ENCODE results near the gene ZNF207. TPM values are rescaled to one million over a fixed set of nuclear protein-coding genes. Genes with fewer than 3 reads are reported as not detected.
"Not testable (repeated sequence)": the region's sequence is repeated elsewhere in the genome, so short reads cannot be mapped to it uniquely, and the experiment has no call there.

ZNF207 gene
- total RNA-seq, 1 donor from 2014 or later, result 256 TPM

- peak overlapping the region; percentile 77 for H3K4me3 Mint-ChIP-seq (ENCODE audit: low read depth)
- H3K36me3 Mint-ChIP-seq (ENCODE audit: low read depth), result no peaks in the 10 kb centered on the region
- intact Hi-C loops (cut with micrococcal nuclease), result loop anchor here (1.0 to 2.0 kb wide), 2 partner anchors 53 to 66 kb away; no protein-coding TSS in a partner anchor
- peaks cover 26% of the 10 kb centered on the region for H3K4me1 Mint-ChIP-seq (ENCODE audit: low read depth)
- DNase-seq (ENCODE audit: low spot score), result peak; percentile 67
- H3K27me3 Mint-ChIP-seq (ENCODE audit: low read depth), result peaks cover 11% of the 10 kb centered on the region
- no peak overlapping the region for H3K27ac Mint-ChIP-seq
- no peaks in the 10 kb centered on the region for H3K9me3 Mint-ChIP-seq
Measured at GRCh38 chr17:32319548-32319905, 30.4 kb upstream of the ZNF207 start.

- H3K27me3 Mint-ChIP-seq (ENCODE audit: low read depth); H3K36me3 Mint-ChIP-seq (ENCODE audit: low read depth); H3K9me3 Mint-ChIP-seq; H3K27ac Mint-ChIP-seq; DNase-seq (ENCODE audit: low spot score); intact Hi-C loops (cut with micrococcal nuclease); H3K4me3 Mint-ChIP-seq (ENCODE audit: low read depth): not testable (repeated sequence)
- peaks cover 29% of the 10 kb centered on the region for H3K4me1 Mint-ChIP-seq (ENCODE audit: low read depth)
Measured at GRCh38 chr17:32320080-32320479, 29.9 kb upstream of the ZNF207 start.

GRCh38 chr17:32320847-32321246, 29.1 kb upstream of the ZNF207 start:
- DNase-seq (ENCODE audit: low spot score), result no peak
- no peaks in the 10 kb centered on the region for H3K9me3 Mint-ChIP-seq
- intact Hi-C loops (cut with micrococcal nuclease), result no loop called here
- no peak overlapping the region for H3K27ac Mint-ChIP-seq
- H3K4me3 Mint-ChIP-seq (ENCODE audit: low read depth), result no peak overlapping the region
- H3K27me3 Mint-ChIP-seq (ENCODE audit: low read depth), result peaks cover 3% of the 10 kb centered on the region
- peaks cover 29% of the 10 kb centered on the region for H3K4me1 Mint-ChIP-seq (ENCODE audit: low read depth)
- no peaks in the 10 kb centered on the region for H3K36me3 Mint-ChIP-seq (ENCODE audit: low read depth)

GRCh38 chr17:32323046-32323445, 26.9 kb upstream of the ZNF207 start:
- intact Hi-C loops (cut with micrococcal nuclease), result no loop called here
- Mint-ChIP-seq H3K4me1 (ENCODE audit: low read depth) (peaks cover 28% of the 10 kb centered on the region), H3K27ac (no peak overlapping the region), H3K4me3 (ENCODE audit: low read depth) (no peak overlapping the region), H3K27me3 (ENCODE audit: low read depth) (peaks cover 2% of the 10 kb centered on the region), H3K36me3 (ENCODE audit: low read depth) (no peaks in the 10 kb centered on the region), H3K9me3 (no peaks in the 10 kb centered on the region)
- no peak for DNase-seq (ENCODE audit: low spot score)

- H3K27me3 Mint-ChIP-seq (ENCODE audit: low read depth), result no peaks in the 10 kb centered on the region
- H3K4me3 Mint-ChIP-seq (ENCODE audit: low read depth), result no peak overlapping the region
- H3K27ac Mint-ChIP-seq, result peak overlapping the region; percentile 36
- no peaks in the 10 kb centered on the region for H3K36me3 Mint-ChIP-seq (ENCODE audit: low read depth)
- intact Hi-C loops (cut with micrococcal nuclease), result no loop called here
- DNase-seq (ENCODE audit: low spot score), result peak; percentile 30
- H3K4me1 Mint-ChIP-seq (ENCODE audit: low read depth), result peaks cover 28% of the 10 kb centered on the region
- no peaks in the 10 kb centered on the region for H3K9me3 Mint-ChIP-seq
Measured at GRCh38 chr17:32323811-32324491, 26.0 kb upstream of the ZNF207 start.

- no peak overlapping the region for H3K27ac Mint-ChIP-seq
- DNase-seq (ENCODE audit: low spot score), result no peak
- intact Hi-C loops (cut with micrococcal nuclease), result no loop called here
- H3K4me1 Mint-ChIP-seq (ENCODE audit: low read depth), result peaks cover 47% of the 10 kb centered on the region
- H3K9me3 Mint-ChIP-seq, result no peaks in the 10 kb centered on the region
- no peaks in the 10 kb centered on the region for H3K27me3 Mint-ChIP-seq (ENCODE audit: low read depth)
- no peak overlapping the region for H3K4me3 Mint-ChIP-seq (ENCODE audit: low read depth)
- peaks cover 6% of the 10 kb centered on the region for H3K36me3 Mint-ChIP-seq (ENCODE audit: low read depth)
Measured at GRCh38 chr17:32327911-32328310, 22.0 kb upstream of the ZNF207 start.

- Mint-ChIP-seq H3K36me3 (ENCODE audit: low read depth) (peaks cover 19% of the 10 kb centered on the region), H3K4me1 (ENCODE audit: low read depth) (peaks cover 32% of the 10 kb centered on the region), H3K9me3 (no peaks in the 10 kb centered on the region), H3K27ac (peak overlapping the region; percentile 67), H3K27me3 (ENCODE audit: low read depth) (no peaks in the 10 kb centered on the region), H3K4me3 (ENCODE audit: low read depth) (peak overlapping the region; percentile 17)
- DNase-seq (ENCODE audit: low spot score), result no peak
- intact Hi-C loops (cut with micrococcal nuclease), result loop anchor here (10.0 kb wide), 1 partner anchor 185 kb away; the partner anchor contains the start of gene RHOT1
Measured at GRCh38 chr17:32330147-32330546, 19.8 kb upstream of the ZNF207 start.

GRCh38 chr17:32331243-32332040, 18.5 kb upstream of the ZNF207 start:
- Mint-ChIP-seq H3K4me3 (ENCODE audit: low read depth) (peak overlapping the region; percentile 38), H3K27ac (peak overlapping the region; percentile 67), H3K9me3 (no peaks in the 10 kb centered on the region), H3K36me3 (ENCODE audit: low read depth) (peaks cover 31% of the 10 kb centered on the region), H3K27me3 (ENCODE audit: low read depth) (no peaks in the 10 kb centered on the region), H3K4me1 (ENCODE audit: low read depth) (peaks cover 32% of the 10 kb centered on the region)
- DNase-seq (ENCODE audit: low spot score), result no peak
- intact Hi-C loops (cut with micrococcal nuclease), result loop anchor here (10.0 kb wide), 1 partner anchor 187 kb away; the partner anchor contains the start of gene RHOT1

GRCh38 chr17:32333187-32333586, 16.8 kb upstream of the ZNF207 start:
- peaks cover 37% of the 10 kb centered on the region for H3K36me3 Mint-ChIP-seq (ENCODE audit: low read depth)
- no peak overlapping the region for H3K27ac Mint-ChIP-seq
- intact Hi-C loops (cut with micrococcal nuclease), result loop anchor here (10.0 kb wide), 1 partner anchor 188 kb away; the partner anchor contains the start of gene RHOT1
- no peak overlapping the region for H3K4me3 Mint-ChIP-seq (ENCODE audit: low read depth)
- no peaks in the 10 kb centered on the region for H3K27me3 Mint-ChIP-seq (ENCODE audit: low read depth)
- H3K9me3 Mint-ChIP-seq, result no peaks in the 10 kb centered on the region
- no peak for DNase-seq (ENCODE audit: low spot score)
- peaks cover 25% of the 10 kb centered on the region for H3K4me1 Mint-ChIP-seq (ENCODE audit: low read depth)

GRCh38 chr17:32335046-32335445, 14.9 kb upstream of the ZNF207 start:
- Mint-ChIP-seq H3K9me3 (no peaks in the 10 kb centered on the region), H3K36me3 (ENCODE audit: low read depth) (peaks cover 47% of the 10 kb centered on the region), H3K4me1 (ENCODE audit: low read depth) (peaks cover 23% of the 10 kb centered on the region), H3K27ac (no peak overlapping the region), H3K4me3 (ENCODE audit: low read depth) (no peak overlapping the region), H3K27me3 (ENCODE audit: low read depth) (no peaks in the 10 kb centered on the region)
- no peak for DNase-seq (ENCODE audit: low spot score)
- intact Hi-C loops (cut with micrococcal nuclease), result loop anchor here (10.0 kb wide), 1 partner anchor 190 kb away; the partner anchor contains the start of gene RHOT1

- Mint-ChIP-seq H3K9me3 (no peaks in the 10 kb centered on the region), H3K36me3 (ENCODE audit: low read depth) (peaks cover 50% of the 10 kb centered on the region), H3K27ac (no peak overlapping the region), H3K4me3 (ENCODE audit: low read depth) (no peak overlapping the region), H3K4me1 (ENCODE audit: low read depth) (peaks cover 18% of the 10 kb centered on the region), H3K27me3 (ENCODE audit: low read depth) (no peaks in the 10 kb centered on the region)
- DNase-seq (ENCODE audit: low spot score), result no peak
- intact Hi-C loops (cut with micrococcal nuclease), result loop anchor here (10.0 kb wide), 1 partner anchor 191 kb away; the partner anchor contains the start of gene RHOT1
Measured at GRCh38 chr17:32335687-32336086, 14.3 kb upstream of the ZNF207 start.

- intact Hi-C loops (cut with micrococcal nuclease), result loop anchor here (1.0 kb wide), 1 partner anchor 9 kb away; the partner anchor contains the start of gene ZNF207
- DNase-seq (ENCODE audit: low spot score), result peak; percentile 55
- peaks cover 24% of the 10 kb centered on the region for H3K4me1 Mint-ChIP-seq (ENCODE audit: low read depth)
Measured at GRCh38 chr17:32341141-32341856, 8.7 kb upstream of the ZNF207 start.

More at GRCh38 chr17:32341141-32341856, 8.7 kb upstream of the ZNF207 start:
- Mint-ChIP-seq H3K27me3 (ENCODE audit: low read depth) (no peaks in the 10 kb centered on the region), H3K36me3 (ENCODE audit: low read depth) (peaks cover 20% of the 10 kb centered on the region), H3K9me3 (no peaks in the 10 kb centered on the region), H3K27ac (peak overlapping the region; percentile 96), H3K4me3 (ENCODE audit: low read depth) (peak overlapping the region; percentile 90)

Measured in activated T-helper 2 cell treated with anti-CD3 and anti-CD28 coated beads, Interferon-gamma antibody, Interleukin-2, Interleukin-4, amounts not matched to agents 10 μg/mL and 5 μg/mL and 100 μg/mL, durations not matched to agents 14 hours and 24 hours and 36 hours (primary cell).